ENCODE results near the gene CECR2. TPM values are rescaled to one million over a fixed set of nuclear protein-coding genes. Genes with fewer than 3 reads are reported as not detected.

CECR2 gene
- total RNA-seq, 1 donor from 2014 or later = 1.4 TPM

DNA sequence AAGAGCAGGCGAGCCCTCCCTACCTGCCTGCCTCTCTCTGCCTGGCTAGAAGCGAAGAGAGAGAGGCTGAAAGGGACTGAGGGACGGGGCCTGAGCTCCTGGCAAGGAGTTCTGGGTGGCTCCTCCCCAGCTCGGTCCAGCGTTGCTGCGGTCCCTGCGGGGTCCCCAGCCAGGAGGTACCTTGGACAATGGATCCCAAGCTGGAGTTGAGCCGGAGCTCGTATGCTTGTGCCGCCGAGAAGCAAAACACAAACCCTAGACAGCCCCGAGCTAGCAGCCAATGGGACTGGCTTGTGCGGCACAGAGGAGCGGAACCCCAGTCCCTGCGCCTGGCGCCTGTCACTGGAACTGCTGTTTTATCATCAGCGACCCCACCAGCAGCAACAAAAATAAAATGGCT lies 212.4 kb downstream of the CECR2 start:
- no peak overlapping the region for H3K4me3 ChIP-seq
- TF ChIP-seq, protein P1, sequence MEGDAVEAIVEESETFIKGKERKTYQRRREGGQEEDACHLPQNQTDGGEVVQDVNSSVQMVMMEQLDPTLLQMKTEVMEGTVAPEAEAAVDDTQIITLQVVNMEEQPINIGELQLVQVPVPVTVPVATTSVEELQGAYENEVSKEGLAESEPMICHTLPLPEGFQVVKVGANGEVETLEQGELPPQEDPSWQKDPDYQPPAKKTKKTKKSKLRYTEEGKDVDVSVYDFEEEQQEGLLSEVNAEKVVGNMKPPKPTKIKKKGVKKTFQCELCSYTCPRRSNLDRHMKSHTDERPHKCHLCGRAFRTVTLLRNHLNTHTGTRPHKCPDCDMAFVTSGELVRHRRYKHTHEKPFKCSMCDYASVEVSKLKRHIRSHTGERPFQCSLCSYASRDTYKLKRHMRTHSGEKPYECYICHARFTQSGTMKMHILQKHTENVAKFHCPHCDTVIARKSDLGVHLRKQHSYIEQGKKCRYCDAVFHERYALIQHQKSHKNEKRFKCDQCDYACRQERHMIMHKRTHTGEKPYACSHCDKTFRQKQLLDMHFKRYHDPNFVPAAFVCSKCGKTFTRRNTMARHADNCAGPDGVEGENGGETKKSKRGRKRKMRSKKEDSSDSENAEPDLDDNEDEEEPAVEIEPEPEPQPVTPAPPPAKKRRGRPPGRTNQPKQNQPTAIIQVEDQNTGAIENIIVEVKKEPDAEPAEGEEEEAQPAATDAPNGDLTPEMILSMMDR (IDR thresholded peaks at IDR 0.05) = no peak
- no peaks in the 10 kb centered on the region for H3K36me3 ChIP-seq
- H3K9me3 ChIP-seq = no peaks in the 10 kb centered on the region
- H3K27me3 ChIP-seq = no peaks in the 10 kb centered on the region
- no peak overlapping the region for H3K27ac ChIP-seq
- intact Hi-C loops (cut with DNase I) = no loop called here
- no peak for DNase-seq (ENCODE audit: low spot score in 2 of 2)
- H3K4me1 ChIP-seq = no peaks in the 10 kb centered on the region

GRCh38 chr22:17583151-17583550 lies 213.9 kb downstream of the CECR2 start:
- TF ChIP-seq, protein P1 (IDR thresholded peaks at IDR 0.05) = no peak
- no peaks in the 10 kb centered on the region for H3K4me1 ChIP-seq
- H3K27me3 ChIP-seq = no peaks in the 10 kb centered on the region
- H3K27ac ChIP-seq = no peak overlapping the region
- intact Hi-C loops (cut with DNase I) = no loop called here
- no peaks in the 10 kb centered on the region for H3K9me3 ChIP-seq
- H3K4me3 ChIP-seq = no peak overlapping the region
- no peak for DNase-seq (ENCODE audit: low spot score in 2 of 2)
- H3K36me3 ChIP-seq = no peaks in the 10 kb centered on the region

GRCh38 chr22:17586831-17587440 lies 217.7 kb downstream of the CECR2 start:
- no peaks in the 10 kb centered on the region for H3K27me3 ChIP-seq
- H3K36me3 ChIP-seq = peaks cover 14 to 21% of the 10 kb centered on the region in 2 donors
- no peaks in the 10 kb centered on the region for H3K4me1 ChIP-seq
- H3K9me3 ChIP-seq = no peaks in the 10 kb centered on the region
- no peak overlapping the region for H3K4me3 ChIP-seq
- TF ChIP-seq, protein P1 (IDR thresholded peaks at IDR 0.05) = no peak
- no peak for DNase-seq (ENCODE audit: low spot score in 2 of 2)
- no peak overlapping the region for H3K27ac ChIP-seq
- intact Hi-C loops (cut with DNase I) = no loop called here

DNA sequence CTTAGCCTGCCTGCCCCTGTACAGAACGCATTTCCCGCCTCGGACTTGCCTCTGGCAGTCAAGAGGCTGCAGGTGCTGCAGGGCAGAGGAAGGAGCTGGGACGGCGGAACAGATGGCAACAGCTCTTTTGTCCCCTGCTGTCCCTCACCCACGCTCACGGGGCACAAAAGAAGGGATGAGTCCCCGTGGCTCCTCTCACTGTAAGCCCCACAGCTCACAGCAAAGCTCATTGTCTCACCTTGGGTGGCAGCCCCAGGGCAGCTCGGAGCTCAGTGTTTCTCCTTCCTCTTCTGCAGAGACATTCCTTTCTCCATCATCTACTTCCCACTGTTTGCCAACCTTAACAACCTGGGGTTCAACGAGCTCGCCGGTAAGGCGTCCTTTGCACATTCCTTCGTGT lies 218.4 kb downstream of the CECR2 start:
- TF ChIP-seq, protein P1 (IDR thresholded peaks at IDR 0.05) = no peak
- no peak for DNase-seq (ENCODE audit: low spot score in 2 of 2)
- H3K36me3 ChIP-seq = peaks cover 21 to 28% of the 10 kb centered on the region in 2 donors
- no peaks in the 10 kb centered on the region for H3K4me1 ChIP-seq
- H3K4me3 ChIP-seq = no peak overlapping the region
- no peaks in the 10 kb centered on the region for H3K27me3 ChIP-seq
- H3K27ac ChIP-seq = no peak overlapping the region
- no peaks in the 10 kb centered on the region for H3K9me3 ChIP-seq
- intact Hi-C loops (cut with DNase I) = no loop called here

- no peaks in the 10 kb centered on the region for H3K4me1 ChIP-seq
- TF ChIP-seq, protein P1 (IDR thresholded peaks at IDR 0.05) = no peak
- intact Hi-C loops (cut with DNase I) = no loop called here
- no peaks in the 10 kb centered on the region for H3K9me3 ChIP-seq
- no peak overlapping the region for H3K27ac ChIP-seq
- H3K4me3 ChIP-seq = no peak overlapping the region
- H3K36me3 ChIP-seq = peaks cover 31 to 38% of the 10 kb centered on the region in 2 donors
- DNase-seq (ENCODE audit: low spot score in 2 of 2) = no peak
- H3K27me3 ChIP-seq = no peaks in the 10 kb centered on the region
These were observed 219.3 kb downstream of the CECR2 start for GRCh38 chr22:17588606-17589005.

All from ascending aorta (tissue), 2 donors.